IPS-18a (cell line): ENCODE data around the gene FCSK.
"Not testable (repeated sequence)": the region's sequence is repeated elsewhere in the genome, so short reads cannot be mapped to it uniquely, and the experiment has no call there.

ENCODE experiments used
- H3K27ac ChIP-seq: one replicate; pipeline ENCODE4 v1.5.1; 2013; ENCODE audit warnings: low read length
- H3K27me3 ChIP-seq: one replicate; pipeline ENCODE4 v1.6.1; 2013; ENCODE audit warnings: mild to moderate bottlenecking, low read length; ENCODE audit not compliant: control insufficient read depth, insufficient read depth
- H3K36me3 ChIP-seq: one replicate; pipeline ENCODE4 v1.6.1; 2013; ENCODE audit warnings: low read depth, low read length; ENCODE audit not compliant: control insufficient read depth
- H3K4me1 ChIP-seq: one replicate; pipeline ENCODE4 v1.6.1; 2013; ENCODE audit warnings: low read depth, low read length; ENCODE audit not compliant: control insufficient read depth
- H3K4me3 ChIP-seq: one replicate; pipeline ENCODE4 v1.5.1; 2013; ENCODE audit warnings: low read length
- H3K9ac ChIP-seq: one replicate; pipeline ENCODE4 v1.6.1; 2013; ENCODE audit warnings: mild to moderate bottlenecking, low read length, moderate library complexity
- H3K9me3 ChIP-seq: one replicate; pipeline ENCODE4 v1.6.1; 2013; ENCODE audit warnings: low read depth, low read length; ENCODE audit not compliant: control insufficient read depth

The FCSK gene

DNA sequence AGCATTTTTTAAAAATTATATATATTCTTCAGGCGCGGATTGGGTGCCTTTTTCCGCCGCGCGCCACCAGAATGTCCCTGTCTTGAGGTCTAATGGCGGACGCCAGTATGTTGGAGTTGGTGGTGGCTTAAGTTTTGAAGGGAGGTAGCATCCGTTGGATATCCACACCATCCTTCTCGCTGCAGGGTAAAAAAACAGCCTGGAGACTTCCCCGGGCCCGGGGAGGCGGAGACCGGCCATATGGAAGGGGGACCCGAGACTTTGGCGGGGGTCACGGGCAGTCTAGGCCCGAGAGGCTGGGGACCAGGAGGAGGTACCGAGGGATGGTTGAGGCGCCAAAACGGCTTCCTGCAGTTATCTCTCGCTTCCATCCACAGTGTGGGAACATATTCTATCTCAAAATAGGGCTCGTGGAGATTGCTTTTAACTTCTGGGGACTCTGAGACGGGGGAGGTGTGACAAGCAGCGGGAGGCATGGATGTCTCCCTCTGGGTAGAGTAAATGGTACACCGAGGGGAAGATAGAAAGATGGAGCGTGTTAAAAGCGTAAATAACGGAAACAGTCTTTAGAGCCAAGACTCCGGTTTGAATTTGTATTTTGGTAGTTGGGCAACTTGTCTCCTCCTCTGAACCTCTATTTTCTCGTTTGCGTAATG lies 69.5 kb downstream of the FCSK start, which contains the start of gene SF3B3:
TSS of gene SF3B3 (plus strand) at position 74 of the 656 bp plus-strand sequence. CDS start 2,841 bp downstream, outside the sequence.
- H3K4me1 ChIP-seq = peaks cover 12% of the 10 kb centered on the region
- peaks cover 23% of the 10 kb centered on the region for H3K36me3 ChIP-seq

DNA sequence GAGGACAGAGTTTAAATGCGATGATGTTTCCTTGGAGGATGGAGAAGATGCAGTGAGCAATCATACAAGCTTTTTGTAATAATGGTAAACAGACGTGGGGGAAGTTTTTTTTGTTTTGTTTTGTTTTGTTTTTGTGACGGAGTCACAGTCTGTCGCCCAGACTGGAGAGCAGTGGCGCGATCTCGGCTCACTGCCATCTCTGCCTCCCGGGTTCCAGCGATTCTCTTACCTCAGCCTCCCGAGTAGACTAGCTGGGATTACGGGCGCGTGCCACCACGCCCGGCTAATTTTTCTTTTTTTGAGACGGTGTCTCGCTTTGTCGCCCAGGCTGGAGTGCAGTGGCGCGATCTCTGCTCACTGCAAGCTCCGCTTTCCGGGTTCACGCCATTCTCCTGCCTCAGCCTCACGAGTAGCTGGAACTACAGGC lies 70.0 kb downstream of the FCSK start:
- not testable (repeated sequence) for H3K9me3 ChIP-seq, H3K27me3 ChIP-seq
- peaks cover 29% of the 10 kb centered on the region for H3K36me3 ChIP-seq
- H3K27ac ChIP-seq = peak overlapping the region; percentile 89
- peaks cover 12% of the 10 kb centered on the region for H3K4me1 ChIP-seq
- H3K9ac ChIP-seq = peak overlapping the region; percentile 94
- peak overlapping the region; percentile 79 for H3K4me3 ChIP-seq

More for the DNA sequence above, 69.5 kb downstream of the FCSK start, which contains the start of gene SF3B3:
- Histone ChIP-seq H3K27ac (peak within 1 kb of the TSS; percentile 89), H3K4me3 (peak within 1 kb of the TSS; percentile 79), H3K9me3 (no peaks in the 10 kb centered on the region), H3K27me3 (no peaks in the 10 kb centered on the region), H3K9ac (peak within 1 kb of the TSS; percentile 94)

DNA sequence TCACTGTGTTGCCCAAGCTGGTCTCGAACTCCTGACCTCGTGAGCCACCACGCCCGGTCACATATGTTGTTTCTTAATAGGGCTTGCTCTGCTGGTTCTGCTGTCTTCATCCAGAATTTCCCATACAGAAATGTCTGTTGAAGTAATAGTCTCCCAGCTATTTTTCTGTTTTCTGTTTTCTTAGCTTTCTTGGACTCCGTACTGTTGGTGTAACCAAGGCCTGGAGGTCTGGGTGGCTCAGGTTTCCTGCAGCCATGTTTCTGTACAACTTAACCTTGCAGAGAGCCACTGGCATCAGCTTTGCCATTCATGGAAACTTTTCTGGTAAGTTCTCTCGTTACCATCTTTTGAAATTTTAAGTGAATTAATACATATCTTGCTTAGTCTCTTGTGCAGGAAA lies 72.0 kb downstream of the FCSK start:
- Histone ChIP-seq H3K36me3 (peaks cover 45% of the 10 kb centered on the region), H3K27ac (no peak overlapping the region), H3K9ac (no peak overlapping the region), H3K4me3 (peak overlapping the region; percentile 32), H3K27me3 (no peaks in the 10 kb centered on the region), H3K4me1 (peaks cover 12% of the 10 kb centered on the region), H3K9me3 (no peaks in the 10 kb centered on the region)

DNA sequence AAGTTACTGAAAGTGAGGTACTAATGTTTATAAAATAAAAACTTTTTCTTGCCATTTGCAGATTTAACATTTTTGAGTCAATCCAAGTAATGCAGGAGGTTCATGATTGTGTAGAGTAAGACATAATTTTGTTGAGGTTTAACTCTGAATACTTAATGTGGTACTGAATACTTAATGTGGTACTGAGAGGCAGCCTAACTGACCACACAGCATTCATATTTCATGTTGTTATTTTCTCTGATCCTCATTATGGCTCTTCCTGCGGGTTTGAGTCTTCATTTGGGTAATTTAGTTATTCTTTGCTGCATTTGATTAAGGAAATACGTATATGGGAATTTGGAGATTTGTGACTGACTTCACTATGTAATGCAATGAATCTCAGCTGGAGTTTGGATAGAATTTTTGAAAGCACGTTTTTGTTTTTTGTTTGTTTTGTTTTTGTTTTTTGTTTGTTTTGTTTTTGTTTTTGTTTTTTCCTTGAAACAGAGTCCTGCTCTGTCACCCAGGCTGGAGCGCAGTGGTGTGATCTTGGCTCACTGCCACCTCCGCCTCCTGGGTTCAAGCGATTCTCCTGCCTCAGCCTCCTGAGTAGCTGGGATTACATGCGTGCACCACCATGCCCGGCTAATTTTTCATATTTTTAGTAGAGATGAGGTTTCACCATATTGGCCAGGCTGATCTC lies 73.1 kb downstream of the FCSK start:
- Histone ChIP-seq H3K27me3 (no peaks in the 10 kb centered on the region), H3K36me3 (peaks cover 56% of the 10 kb centered on the region), H3K4me1 (peaks cover 7% of the 10 kb centered on the region), H3K9ac (no peak overlapping the region), H3K27ac (no peak overlapping the region), H3K9me3 (no peaks in the 10 kb centered on the region), H3K4me3 (peak overlapping the region; percentile 32)

DNA sequence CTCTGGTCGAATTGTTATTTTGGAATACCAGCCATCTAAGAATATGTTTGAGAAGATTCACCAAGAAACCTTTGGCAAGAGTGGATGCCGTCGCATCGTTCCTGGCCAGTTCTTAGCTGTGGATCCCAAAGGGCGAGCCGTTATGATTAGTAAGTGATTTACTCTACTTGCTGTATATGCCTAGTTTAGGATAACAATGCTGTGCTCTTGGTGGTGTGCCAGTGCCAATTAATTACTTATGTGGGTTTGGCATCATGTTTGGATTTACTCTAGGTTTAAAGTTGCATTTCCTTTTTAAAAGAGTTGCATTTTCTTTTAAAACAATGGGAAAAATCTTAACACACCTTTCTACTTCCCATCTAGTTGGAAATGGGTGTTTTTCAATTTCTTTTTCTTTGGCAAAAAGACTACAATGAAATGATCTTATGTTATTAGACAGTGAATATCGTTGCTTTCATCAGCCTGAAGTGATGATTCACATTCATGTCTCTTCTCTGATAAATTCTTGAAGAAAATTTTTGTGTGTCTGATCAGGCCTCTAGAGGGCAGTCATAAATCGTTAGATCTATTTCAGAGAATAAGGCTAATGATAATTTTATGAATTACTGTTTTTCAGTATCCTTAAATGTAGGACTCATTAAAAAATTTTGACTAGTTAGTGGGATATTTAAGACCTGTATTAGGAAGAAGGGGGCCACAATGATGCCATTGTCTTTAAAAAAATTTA lies 74.8 kb downstream of the FCSK start:
- peaks cover 73% of the 10 kb centered on the region for H3K36me3 ChIP-seq
- H3K27me3 ChIP-seq = no peaks in the 10 kb centered on the region
- peaks cover 3% of the 10 kb centered on the region for H3K4me1 ChIP-seq
- no peak overlapping the region for H3K9ac ChIP-seq
- H3K9me3 ChIP-seq = no peaks in the 10 kb centered on the region
- no peak overlapping the region for H3K27ac ChIP-seq
- H3K4me3 ChIP-seq = no peak overlapping the region
